Stomach (tissue), 4 donors: ENCODE measurements around the gene ABCB4.

Experiments used
- CTCF ChIP-seq, 7 experiments: fragments of 450-650 bp in 4 of 7; fragments of 200-600 bp in 3 of 7; sonication (generic) in 3 of 7; IDR thresholded peaks; one replicate each; pipeline ENCODE4 v1.5.1; 2016 to 2019; ENCODE audit warnings: antibody characterized with exemption in 7 of 7, control low read depth in 2 of 7, mild to moderate bottlenecking in 1 of 7
- EP300 ChIP-seq: sonication (generic); formaldehyde crosslinking; IDR thresholded peaks from one replicate; pipeline ENCODE4 v1.6.1; 2017; ENCODE audit warnings: antibody characterized with exemption
- POLR2A ChIP-seq, 4 donors: fragments of 450-650 bp; IDR thresholded peaks; one replicate each; pipeline ENCODE4 v1.6.1; 2016; ENCODE audit warnings: antibody characterized with exemption in 4 of 4, control low read depth in 2 of 4, mild to moderate bottlenecking in 1 of 4, moderate library complexity in 1 of 4
- POLR2AphosphoS5 ChIP-seq, 3 donors: sonication (generic); formaldehyde crosslinking; IDR thresholded peaks; one replicate each; pipeline ENCODE4 v1.6.1; 2016; ENCODE audit warnings: antibody characterized with exemption in 3 of 3

DNA sequence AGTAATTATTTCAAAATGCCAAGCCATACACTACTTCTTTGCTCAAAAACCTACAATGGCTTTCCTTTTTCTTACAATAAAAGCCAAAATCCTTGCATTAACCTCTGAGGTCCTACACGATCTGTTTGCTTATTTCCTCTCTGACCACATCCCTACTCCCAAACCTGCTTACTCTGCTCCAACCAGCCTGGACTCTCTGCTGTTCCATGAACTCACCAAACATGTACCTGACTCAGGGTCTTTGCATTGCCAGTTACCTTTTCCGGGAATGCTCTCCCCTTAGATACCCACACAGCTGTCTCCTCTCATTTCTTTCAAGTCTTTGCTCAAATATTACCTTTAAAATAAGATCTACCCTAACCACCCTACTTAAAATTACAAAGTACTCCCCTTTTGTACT, 2.3 kb downstream of the ABCB4 start:
- TF ChIP-seq CTCF (IDR thresholded peaks at IDR 0.05) (no peak), POLR2A (IDR thresholded peaks at IDR 0.05) (no peak), POLR2AphosphoS5 (IDR thresholded peaks at IDR 0.05) (no peak), EP300 (no peak)
